Activated CD8-positive, alpha-beta T cell treated with anti-CD3 and anti-CD28 coated beads for 36 hours (primary cell): ENCODE data around the gene DCUN1D2. TPM values are rescaled to one million over a fixed set of nuclear protein-coding genes. Genes with fewer than 3 reads are reported as not detected.
"Not testable (repeated sequence)": the region's sequence is repeated elsewhere in the genome, so short reads cannot be mapped to it uniquely, and the experiment has no call there.

Experiments used
- ATAC-seq: fragments of 200-7000 bp; cut with Tn5 transposase; one replicate; pipeline ENCODE4 v1.10.0; 2021; ENCODE audit warnings: mild to moderate bottlenecking, moderate library complexity
- CTCF ChIA-PET: fragments of 350-600 bp; sonication (Branson Sonifier 250); formaldehyde crosslinking; loops from one replicate; lab custom pipeline; 2021; ENCODE audit warnings: antibody characterized with exemption; lab: Charles Lee
- POLR2A ChIA-PET: fragments of 350-600 bp; sonication (Branson Sonifier 250); formaldehyde crosslinking; loops from one replicate; lab custom pipeline; 2021; ENCODE audit warnings: antibody characterized with exemption; lab: Charles Lee
- DNase-seq: peaks from one replicate; pipeline ENCODE4 v3.0.0-alpha.2; 2020
- H3K27ac Mint-ChIP-seq: one replicate; pipeline ENCODE4 v1.8.0; 2021; ENCODE audit warnings: mild to moderate bottlenecking, mixed read lengths
- H3K27me3 Mint-ChIP-seq: one replicate; pipeline ENCODE4 v1.8.0; 2021; ENCODE audit warnings: mixed read lengths
- H3K36me3 Mint-ChIP-seq: one replicate; pipeline ENCODE4 v1.8.0; 2021; ENCODE audit warnings: low read depth, mixed read lengths
- H3K4me1 Mint-ChIP-seq: one replicate; pipeline ENCODE4 v1.8.0; 2021; ENCODE audit warnings: low read depth, mixed read lengths
- H3K4me3 Mint-ChIP-seq: one replicate; pipeline ENCODE4 v1.8.0; 2021; ENCODE audit warnings: mild to moderate bottlenecking, moderate library complexity, mixed read lengths
- H3K9me3 Mint-ChIP-seq: one replicate; pipeline ENCODE4 v1.8.0; 2021; ENCODE audit warnings: mixed read lengths
- CTCF ChIP-seq: fragments of 200-600 bp; IDR thresholded peaks from one replicate; pipeline ENCODE4 v1.8.0; 2022; ENCODE audit warnings: antibody characterized with exemption, mild to moderate bottlenecking
- intact Hi-C: fragments of 100-400 bp; cut with micrococcal nuclease; formaldehyde crosslinking; loops from one replicate; pipeline ENCODE4 v1.10.0; 2022
- total RNA-seq, 2 experiments: library from RNA; stranded (reverse); gene quantifications; one replicate each; pipeline ENCODE4 v1.2.3, GENCODE V29; 2021

DCUN1D2 gene
- total RNA-seq, 2 experiments from 2014 or later: 13.4 to 14.7 TPM

GRCh38 chr13:113452942-113453901 is 37.3 kb downstream of the DCUN1D2 start, which contains the start of gene ADPRHL1:
TSS of gene ADPRHL1 (minus strand) at chr13:113453488. CDS start at chr13:113453437, 51 bp downstream.
- ATAC-seq: no peak
- ChIA-PET CTCF (interaction anchor here (0.7 to 2.5 kb wide), 2 partner anchors 109 kb away, joined by 3 to 12 read pairs; no protein-coding TSS in a partner anchor), POLR2A (no interaction called here)
- DNase-seq: no peak
- no peaks in the 10 kb centered on the region for H3K4me1 Mint-ChIP-seq
- H3K27ac Mint-ChIP-seq: no peak within 1 kb of the TSS
- H3K36me3 Mint-ChIP-seq: peaks cover 5% of the 10 kb centered on the region
- no peaks in the 10 kb centered on the region for H3K9me3 Mint-ChIP-seq
- intact Hi-C loops: no loop called here
- no peak within 1 kb of the TSS for H3K4me3 Mint-ChIP-seq
- H3K27me3 Mint-ChIP-seq: no peaks in the 10 kb centered on the region
- no peak for TF ChIP-seq CTCF

- ChIA-PET POLR2A (interaction anchor here (1.3 kb wide), 1 partner anchor 7 kb away, joined by 3 read pairs; no protein-coding TSS in a partner anchor), CTCF (interaction anchor here (2.5 kb wide), 1 partner anchor 109 kb away, joined by 12 read pairs; no protein-coding TSS in a partner anchor)
- Mint-ChIP-seq H3K9me3 (peaks cover under 1% of the 10 kb centered on the region), H3K4me3 (no peak overlapping the region), H3K4me1 (no peaks in the 10 kb centered on the region), H3K27me3 (no peaks in the 10 kb centered on the region), H3K36me3 (peaks cover 2% of the 10 kb centered on the region), H3K27ac (no peak overlapping the region)
- ATAC-seq (no peak), DNase-seq (no peak)
- intact Hi-C loops: no loop called here
- no peak for TF ChIP-seq CTCF
These were observed 38.0 kb downstream of the DCUN1D2 start for GRCh38 chr13:113452466-113452865.

DNA sequence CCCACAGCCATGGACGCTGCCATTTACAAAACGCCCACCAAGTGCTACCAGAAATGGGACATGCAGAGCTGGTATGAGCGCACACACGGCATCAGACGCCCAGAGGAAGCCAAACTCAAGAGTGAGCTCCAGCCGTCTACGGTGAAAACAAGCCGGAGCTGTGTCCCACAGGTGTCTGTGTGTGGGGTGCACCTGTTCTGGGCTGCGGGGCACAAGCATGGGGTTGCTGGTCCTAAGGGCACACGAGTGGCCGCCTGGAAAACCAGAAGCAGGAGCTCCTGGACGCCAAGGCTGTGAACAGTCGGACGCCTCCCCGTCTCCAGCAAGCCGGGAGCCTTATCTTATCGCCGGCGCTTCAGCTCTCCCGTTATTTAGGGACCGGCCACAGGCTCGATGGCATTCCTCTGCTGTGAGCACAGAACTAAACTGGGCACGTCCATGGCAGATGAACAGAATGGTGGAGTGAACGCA is 38.5 kb downstream of the DCUN1D2 start:
- DNase-seq (no peak), ATAC-seq (no peak)
- no peaks in the 10 kb centered on the region for H3K36me3 Mint-ChIP-seq
- ChIA-PET CTCF (interaction anchor here (2.5 kb wide), 1 partner anchor 110 kb away, joined by 12 read pairs; no protein-coding TSS in a partner anchor), POLR2A (interaction anchor here (1.3 kb wide), 1 partner anchor 8 kb away, joined by 3 read pairs; no protein-coding TSS in a partner anchor)
- H3K4me3 Mint-ChIP-seq: no peak overlapping the region
- intact Hi-C loops: no loop called here
- H3K27me3 Mint-ChIP-seq: no peaks in the 10 kb centered on the region
- no peaks in the 10 kb centered on the region for H3K4me1 Mint-ChIP-seq
- peaks cover 3% of the 10 kb centered on the region for H3K9me3 Mint-ChIP-seq
- no peak for TF ChIP-seq CTCF
- H3K27ac Mint-ChIP-seq: no peak overlapping the region

DNA sequence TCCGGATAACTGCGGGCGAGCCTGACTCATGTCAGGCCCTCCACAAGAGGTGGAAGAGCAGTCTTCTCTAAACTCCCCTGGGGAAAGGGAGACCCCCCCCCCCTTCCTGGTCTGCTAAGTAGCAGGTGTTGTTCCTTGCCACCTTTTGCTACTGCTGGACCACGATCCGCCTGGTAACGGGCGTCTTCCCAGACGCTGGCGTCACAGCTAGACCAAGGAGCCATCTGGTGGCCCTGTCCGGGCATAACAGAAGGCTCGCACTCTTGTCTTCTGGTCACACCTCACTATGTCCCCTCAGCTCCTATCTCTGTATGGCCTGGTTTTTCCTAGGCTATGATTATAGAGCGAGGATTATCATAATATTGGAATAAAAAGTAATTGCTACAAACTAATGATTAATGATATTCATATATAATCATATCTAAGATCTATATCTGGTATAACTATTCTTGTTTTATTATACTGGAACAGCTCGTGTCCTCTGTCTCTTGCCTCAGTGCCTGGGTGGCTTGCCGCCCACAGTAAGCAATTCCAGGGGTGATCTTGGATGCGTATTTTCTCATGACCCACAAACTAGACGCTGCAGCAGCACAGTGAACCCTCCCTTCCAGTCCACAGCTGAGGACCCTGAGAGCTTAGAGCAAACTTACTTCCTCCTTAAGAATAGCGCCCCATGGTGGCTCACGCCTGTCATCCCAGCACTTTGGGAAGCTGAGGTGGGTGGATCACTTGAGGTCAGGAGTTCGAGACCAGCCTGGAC is 39.5 kb downstream of the DCUN1D2 start:
- H3K4me1 Mint-ChIP-seq, H3K27ac Mint-ChIP-seq, intact Hi-C loops, H3K9me3 Mint-ChIP-seq, ATAC-seq, H3K4me3 Mint-ChIP-seq, DNase-seq, H3K27me3 Mint-ChIP-seq, H3K36me3 Mint-ChIP-seq: not testable (repeated sequence)
- ChIA-PET CTCF (interaction anchor here (2.5 kb wide), 1 partner anchor 111 kb away, joined by 12 read pairs; no protein-coding TSS in a partner anchor), POLR2A (interaction anchor here (0.6 to 1.3 kb wide), 2 partner anchors 9 to 198 kb away, joined by 3 read pairs; no protein-coding TSS in a partner anchor)

- intact Hi-C loops, H3K9me3 Mint-ChIP-seq, H3K4me1 Mint-ChIP-seq, CTCF ChIA-PET, H3K27ac Mint-ChIP-seq, H3K27me3 Mint-ChIP-seq, H3K4me3 Mint-ChIP-seq, H3K36me3 Mint-ChIP-seq, DNase-seq, POLR2A ChIA-PET, ATAC-seq: not testable (repeated sequence)
These were observed 40.2 kb downstream of the DCUN1D2 start for GRCh38 chr13:113450348-113450744.
